SU-DHL-6 (cell line): ENCODE data around the gene LBX2.

Experiments used
- EZH2phosphoT487 ChIP-seq: fragments of 200-600 bp; sonication (generic), shearing (Covaris generic); conservative IDR thresholded peaks from 2 replicates; pipeline ENCODE4 v1.6.1; 2018; ENCODE audit warnings: mild to moderate bottlenecking, antibody characterized with exemption, low read length, moderate library complexity, mixed read lengths
- TF ChIP-seq, protein P1 (sequence below): fragments of 200-600 bp; sonication (generic); IDR thresholded peaks from one replicate; pipeline ENCODE4 v1.5.1; 2017; ENCODE audit warnings: antibody characterized with exemption, mild to moderate bottlenecking, low read length, moderate library complexity; ENCODE audit not compliant: insufficient read depth, poor library complexity, severe bottlenecking

DNA sequence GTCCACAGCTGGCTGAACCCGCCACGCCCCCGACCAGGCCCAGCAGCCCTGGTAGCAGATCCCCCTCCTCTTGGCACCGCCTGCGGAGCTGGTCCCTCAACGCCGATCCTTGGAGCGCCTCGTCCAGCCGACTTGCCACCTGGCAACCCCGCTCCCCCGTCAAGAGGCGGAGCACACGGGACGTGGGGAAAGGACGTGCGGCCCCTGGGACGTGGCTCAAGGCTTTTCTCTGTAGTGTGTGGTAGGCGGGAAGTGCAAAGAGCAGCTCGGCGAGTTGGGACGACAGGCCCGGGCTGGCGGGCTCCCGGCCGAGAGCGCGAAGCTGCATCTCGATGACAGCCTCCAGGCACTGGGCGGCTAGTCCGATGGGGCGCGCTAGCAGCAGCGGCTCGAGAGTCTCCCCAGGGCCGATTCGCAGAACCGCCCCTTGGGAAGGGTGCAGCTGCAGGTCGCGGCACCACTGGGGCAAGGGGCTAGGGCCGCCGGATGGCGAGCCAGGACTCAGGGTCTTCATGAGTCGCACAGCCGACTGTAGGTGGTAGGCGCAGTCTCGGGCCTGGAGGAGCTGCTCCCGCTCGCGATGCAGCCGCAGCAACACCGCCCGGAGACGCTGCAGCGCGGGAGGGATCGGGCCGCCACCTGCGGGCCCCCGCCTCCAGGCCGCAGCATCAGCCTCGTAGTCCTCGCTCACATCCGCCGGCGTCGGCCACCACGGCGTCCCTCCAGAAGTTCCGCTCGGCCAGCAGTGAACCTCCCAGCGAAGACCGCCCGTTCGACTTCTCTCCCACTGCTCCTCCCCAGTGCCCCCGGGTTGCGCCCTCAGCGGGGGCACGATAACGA is 17.2 kb downstream of the LBX2 start:
- TF ChIP-seq, protein P1, sequence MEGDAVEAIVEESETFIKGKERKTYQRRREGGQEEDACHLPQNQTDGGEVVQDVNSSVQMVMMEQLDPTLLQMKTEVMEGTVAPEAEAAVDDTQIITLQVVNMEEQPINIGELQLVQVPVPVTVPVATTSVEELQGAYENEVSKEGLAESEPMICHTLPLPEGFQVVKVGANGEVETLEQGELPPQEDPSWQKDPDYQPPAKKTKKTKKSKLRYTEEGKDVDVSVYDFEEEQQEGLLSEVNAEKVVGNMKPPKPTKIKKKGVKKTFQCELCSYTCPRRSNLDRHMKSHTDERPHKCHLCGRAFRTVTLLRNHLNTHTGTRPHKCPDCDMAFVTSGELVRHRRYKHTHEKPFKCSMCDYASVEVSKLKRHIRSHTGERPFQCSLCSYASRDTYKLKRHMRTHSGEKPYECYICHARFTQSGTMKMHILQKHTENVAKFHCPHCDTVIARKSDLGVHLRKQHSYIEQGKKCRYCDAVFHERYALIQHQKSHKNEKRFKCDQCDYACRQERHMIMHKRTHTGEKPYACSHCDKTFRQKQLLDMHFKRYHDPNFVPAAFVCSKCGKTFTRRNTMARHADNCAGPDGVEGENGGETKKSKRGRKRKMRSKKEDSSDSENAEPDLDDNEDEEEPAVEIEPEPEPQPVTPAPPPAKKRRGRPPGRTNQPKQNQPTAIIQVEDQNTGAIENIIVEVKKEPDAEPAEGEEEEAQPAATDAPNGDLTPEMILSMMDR, result no peak
- TF ChIP-seq EZH2phosphoT487, result no peak
